GM19438 (cell line): ENCODE data around the gene NBEA.

Source experiments
- ATAC-seq: cut with Tn5 transposase; IDR thresholded peaks from one replicate; pipeline ENCODE4 v1.9.1; 2021; ENCODE audit warnings: low read depth; ENCODE audit not compliant: unreplicated experiment

Gene NBEA

GRCh38 chr13:35256459-35257148 lies 314.5 kb downstream of the NBEA start:
- no peak for ATAC-seq

GRCh38 chr13:35260316-35260715 lies 318.2 kb downstream of the NBEA start:
- no peak for ATAC-seq

- ATAC-seq: no peak
Measured at GRCh38 chr13:35266412-35266811, 324.3 kb downstream of the NBEA start.

GRCh38 chr13:35278917-35279316 lies 336.8 kb downstream of the NBEA start:
- ATAC-seq: no peak

- no peak for ATAC-seq
Measured at GRCh38 chr13:35279500-35279899, 337.4 kb downstream of the NBEA start.

- no peak for ATAC-seq
Measured at GRCh38 chr13:35283856-35284255, 341.8 kb downstream of the NBEA start.

- no peak for ATAC-seq
Measured at GRCh38 chr13:35285677-35286076, 343.6 kb downstream of the NBEA start.

- no peak for ATAC-seq
Measured at GRCh38 chr13:35292329-35292728, 350.3 kb downstream of the NBEA start.

- no peak for ATAC-seq
Measured at GRCh38 chr13:35293579-35294226, 351.6 kb downstream of the NBEA start.

- ATAC-seq: no peak
Measured at GRCh38 chr13:35309706-35310105, 367.6 kb downstream of the NBEA start.

GRCh38 chr13:35332134-35332533 lies 390.1 kb downstream of the NBEA start:
- no peak for ATAC-seq

GRCh38 chr13:35333157-35333556 lies 391.1 kb downstream of the NBEA start:
- no peak for ATAC-seq

- no peak for ATAC-seq
Measured at GRCh38 chr13:35342440-35342839, 400.4 kb downstream of the NBEA start.

GRCh38 chr13:35343417-35343816 lies 401.3 kb downstream of the NBEA start:
- no peak for ATAC-seq

- no peak for ATAC-seq
Measured at GRCh38 chr13:35345992-35346391, 403.9 kb downstream of the NBEA start.

- ATAC-seq: no peak
Measured at GRCh38 chr13:35346494-35346893, 404.4 kb downstream of the NBEA start.

- no peak for ATAC-seq
Measured at GRCh38 chr13:35347679-35348205, 405.7 kb downstream of the NBEA start.

- no peak for ATAC-seq
Measured at GRCh38 chr13:35349052-35349451, 407.0 kb downstream of the NBEA start.

- peak; percentile 74 for ATAC-seq
Measured at GRCh38 chr13:35349673-35350278, 407.7 kb downstream of the NBEA start.

GRCh38 chr13:35354285-35354684 lies 412.2 kb downstream of the NBEA start:
- no peak for ATAC-seq

- ATAC-seq: no peak
Measured at GRCh38 chr13:35354882-35355281, 412.8 kb downstream of the NBEA start.

GRCh38 chr13:35356572-35356971 lies 414.5 kb downstream of the NBEA start:
- ATAC-seq: no peak
